ENCODE results near the gene DLG5.

- TF ChIP-seq CTCF (IDR thresholded peaks at IDR 0.05) (no peak), EP300 (IDR thresholded peaks at IDR 0.05) (no peak)
These were observed 125.8 kb downstream of the DLG5 start for GRCh38 chr10:77800738-77801266.

Data from gastroesophageal sphincter (tissue), 3 donors.